ENCODE results near the gene DNAH10.
A peak's percentile ranks its signal among the peaks of the same experiment; 100 is the strongest.
"Not testable (repeated sequence)": the region's sequence is repeated elsewhere in the genome, so short reads cannot be mapped to it uniquely, and the experiment has no call there.

The DNAH10 gene

DNA sequence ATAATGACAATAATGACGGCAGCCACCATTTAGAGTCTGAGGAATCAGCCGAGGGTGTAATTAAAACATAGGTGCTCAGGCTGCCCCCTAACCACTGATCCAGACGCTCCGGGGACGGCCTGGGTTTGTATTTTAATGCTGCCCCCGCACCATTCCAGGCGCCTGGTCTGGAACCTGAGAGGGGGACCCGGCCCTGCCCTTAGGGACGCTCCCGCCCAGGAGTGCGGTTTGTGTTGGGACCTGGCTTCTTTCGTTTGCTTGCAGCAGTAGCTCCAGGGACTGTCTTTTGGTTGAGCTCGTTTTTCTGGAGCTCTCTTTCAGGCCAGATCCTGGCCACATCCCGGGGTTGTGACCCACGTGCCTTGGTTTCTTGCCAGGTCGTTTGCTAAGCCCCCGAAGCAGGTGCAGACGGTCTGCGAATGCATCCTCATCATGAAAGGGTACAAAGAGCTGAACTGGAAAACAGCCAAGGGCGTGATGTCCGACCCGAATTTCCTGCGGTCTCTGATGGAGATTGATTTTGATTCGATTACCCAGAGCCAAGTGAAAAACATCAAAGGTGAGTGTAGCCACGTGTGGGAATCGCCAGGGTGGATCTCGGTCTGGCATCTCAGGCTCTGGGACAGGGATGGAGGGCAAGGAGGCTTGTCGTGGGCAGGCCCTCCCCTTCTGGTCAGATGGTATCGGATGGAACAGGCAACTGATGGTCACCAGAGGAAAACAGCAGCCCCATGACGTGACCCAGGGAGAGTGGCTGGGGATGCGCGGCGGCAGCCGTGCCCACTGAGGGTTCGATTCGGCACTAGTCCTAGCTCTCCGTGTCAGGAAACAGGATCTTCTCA, 147.0 kb downstream of the DNAH10 start:
- H3K9me3 ChIP-seq (ENCODE audit: control insufficient read depth, low read length) = no peaks in the 10 kb centered on the region
- no peak overlapping the region for H3K27ac ChIP-seq (ENCODE audit: insufficient read depth, low read depth, low read length, poor library complexity, severe bottlenecking)
- H3K27me3 ChIP-seq (ENCODE audit: control insufficient read depth, insufficient read depth, low read length, poor library complexity, severe bottlenecking) = no peaks in the 10 kb centered on the region
- H3K4me3 ChIP-seq (ENCODE audit: insufficient read depth, low read depth, low read length) = no peak overlapping the region
- no peaks in the 10 kb centered on the region for H3K36me3 ChIP-seq (ENCODE audit: control insufficient read depth, insufficient read depth, low read length)
- WGBS, 2 experiments = 92% methylated on average over 37 of the region's 37 CpGs
- H3K4me1 ChIP-seq (ENCODE audit: control insufficient read depth, insufficient read depth, low read length) = no peaks in the 10 kb centered on the region

DNA sequence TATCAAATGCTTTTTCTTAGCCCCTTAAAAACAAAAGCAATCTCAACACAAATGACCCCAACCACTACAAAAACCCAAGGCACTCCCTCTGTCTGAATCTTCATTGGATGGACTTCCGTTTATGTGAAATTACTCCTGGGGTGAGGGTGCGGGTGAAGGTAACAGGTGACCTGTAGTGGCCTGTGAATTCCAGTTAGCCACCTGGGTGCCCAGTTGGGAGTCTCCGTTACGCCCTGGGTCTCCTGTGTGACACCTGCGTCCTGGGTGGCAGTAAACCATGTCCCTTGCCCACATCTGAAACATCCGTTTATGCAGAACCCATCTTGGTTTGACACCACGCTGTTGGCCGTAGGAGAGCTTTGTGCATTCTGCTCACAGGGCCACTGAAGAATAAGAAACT, 148.0 kb downstream of the DNAH10 start:
- 96 to 97% methylated on average over 8 of the region's 8 CpGs for WGBS, 2 experiments
- Histone ChIP-seq H3K36me3 (ENCODE audit: control insufficient read depth, insufficient read depth, low read length) (no peaks in the 10 kb centered on the region), H3K27me3 (ENCODE audit: control insufficient read depth, insufficient read depth, low read length, poor library complexity, severe bottlenecking) (no peaks in the 10 kb centered on the region), H3K4me1 (ENCODE audit: control insufficient read depth, insufficient read depth, low read length) (peaks cover 6% of the 10 kb centered on the region), H3K9me3 (ENCODE audit: control insufficient read depth, low read length) (no peaks in the 10 kb centered on the region), H3K4me3 (ENCODE audit: insufficient read depth, low read depth, low read length) (no peak overlapping the region), H3K27ac (ENCODE audit: insufficient read depth, low read depth, low read length, poor library complexity, severe bottlenecking) (no peak overlapping the region)

DNA sequence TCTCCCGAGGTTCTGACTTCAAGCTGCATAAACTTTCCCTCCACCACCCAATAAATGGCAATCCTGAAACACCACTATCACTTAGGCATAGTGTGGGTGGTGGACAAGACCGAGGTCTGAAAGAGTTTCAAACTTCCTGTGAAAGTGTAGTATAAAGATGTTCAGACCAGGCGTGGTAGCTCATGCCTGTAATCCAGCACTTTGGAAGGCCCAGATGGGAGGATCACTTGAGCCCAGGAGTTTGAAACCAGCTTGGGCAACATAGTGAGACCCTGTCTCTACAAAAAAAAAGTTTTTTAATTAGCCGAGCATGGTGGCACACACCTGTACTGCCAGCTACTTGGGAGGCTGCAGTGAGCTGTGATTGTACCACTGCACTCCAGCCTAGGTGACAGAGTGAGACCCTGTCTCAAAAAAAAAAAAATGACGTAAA, 148.7 kb downstream of the DNAH10 start:
- WGBS, 2 experiments = 89% methylated on average over 5 of the region's 5 CpGs
- H3K9me3 ChIP-seq (ENCODE audit: control insufficient read depth, low read length) = no peaks in the 10 kb centered on the region
- H3K27me3 ChIP-seq (ENCODE audit: control insufficient read depth, insufficient read depth, low read length, poor library complexity, severe bottlenecking) = no peaks in the 10 kb centered on the region
- H3K36me3 ChIP-seq (ENCODE audit: control insufficient read depth, insufficient read depth, low read length) = no peaks in the 10 kb centered on the region
- no peak overlapping the region for H3K4me3 ChIP-seq (ENCODE audit: insufficient read depth, low read depth, low read length)
- H3K4me1 ChIP-seq (ENCODE audit: control insufficient read depth, insufficient read depth, low read length) = peaks cover 6% of the 10 kb centered on the region
- peak overlapping the region; percentile 33 for H3K27ac ChIP-seq (ENCODE audit: insufficient read depth, low read depth, low read length, poor library complexity, severe bottlenecking)

DNA sequence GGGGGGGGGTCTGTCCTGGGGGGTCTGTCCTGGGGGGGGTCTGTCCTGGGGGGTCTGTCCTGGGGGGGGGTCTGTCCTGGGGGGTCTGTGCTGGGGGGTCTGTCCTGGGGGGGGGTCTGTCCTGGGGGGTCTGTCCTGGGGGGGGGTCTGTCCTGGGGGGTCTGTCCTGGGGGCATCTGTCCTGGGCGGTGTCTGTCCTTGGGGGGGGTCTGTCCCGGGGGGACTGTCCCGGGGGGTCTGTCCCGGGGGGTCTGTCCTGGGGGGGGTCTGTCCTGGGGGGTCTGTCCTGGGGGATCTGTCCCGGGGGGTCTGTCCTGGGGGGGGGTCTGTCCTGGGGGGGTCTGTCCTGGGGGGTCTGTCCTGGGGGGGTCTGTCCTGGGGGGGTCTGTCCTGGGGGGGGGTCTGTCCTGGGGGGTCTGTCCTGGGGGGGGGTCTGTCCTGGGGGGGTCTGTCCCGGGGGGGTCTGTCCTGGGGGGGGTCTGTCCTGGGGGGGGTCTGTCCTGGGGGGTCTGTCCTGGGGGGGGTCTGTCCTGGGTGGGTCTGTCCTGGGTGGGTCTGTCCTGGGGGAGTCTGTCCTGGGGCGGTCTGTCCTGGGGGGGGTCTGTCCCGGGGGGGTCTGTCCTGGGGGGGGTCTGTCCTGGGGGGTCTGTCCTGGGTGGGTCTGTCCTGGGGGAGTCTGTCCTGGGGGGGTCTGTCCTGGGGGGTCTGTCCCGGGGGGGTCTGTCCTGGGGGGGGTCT, 149.7 kb downstream of the DNAH10 start:
- not testable (repeated sequence) for H3K36me3 ChIP-seq (ENCODE audit: control insufficient read depth, insufficient read depth, low read length); H3K4me1 ChIP-seq (ENCODE audit: control insufficient read depth, insufficient read depth, low read length); H3K27me3 ChIP-seq (ENCODE audit: control insufficient read depth, insufficient read depth, low read length, poor library complexity, severe bottlenecking); H3K4me3 ChIP-seq (ENCODE audit: insufficient read depth, low read depth, low read length); H3K9me3 ChIP-seq (ENCODE audit: control insufficient read depth, low read length); H3K27ac ChIP-seq (ENCODE audit: insufficient read depth, low read depth, low read length, poor library complexity, severe bottlenecking)
- WGBS, 2 experiments = no CpG with 5 or more reads among the region's 9 CpGs

DNA sequence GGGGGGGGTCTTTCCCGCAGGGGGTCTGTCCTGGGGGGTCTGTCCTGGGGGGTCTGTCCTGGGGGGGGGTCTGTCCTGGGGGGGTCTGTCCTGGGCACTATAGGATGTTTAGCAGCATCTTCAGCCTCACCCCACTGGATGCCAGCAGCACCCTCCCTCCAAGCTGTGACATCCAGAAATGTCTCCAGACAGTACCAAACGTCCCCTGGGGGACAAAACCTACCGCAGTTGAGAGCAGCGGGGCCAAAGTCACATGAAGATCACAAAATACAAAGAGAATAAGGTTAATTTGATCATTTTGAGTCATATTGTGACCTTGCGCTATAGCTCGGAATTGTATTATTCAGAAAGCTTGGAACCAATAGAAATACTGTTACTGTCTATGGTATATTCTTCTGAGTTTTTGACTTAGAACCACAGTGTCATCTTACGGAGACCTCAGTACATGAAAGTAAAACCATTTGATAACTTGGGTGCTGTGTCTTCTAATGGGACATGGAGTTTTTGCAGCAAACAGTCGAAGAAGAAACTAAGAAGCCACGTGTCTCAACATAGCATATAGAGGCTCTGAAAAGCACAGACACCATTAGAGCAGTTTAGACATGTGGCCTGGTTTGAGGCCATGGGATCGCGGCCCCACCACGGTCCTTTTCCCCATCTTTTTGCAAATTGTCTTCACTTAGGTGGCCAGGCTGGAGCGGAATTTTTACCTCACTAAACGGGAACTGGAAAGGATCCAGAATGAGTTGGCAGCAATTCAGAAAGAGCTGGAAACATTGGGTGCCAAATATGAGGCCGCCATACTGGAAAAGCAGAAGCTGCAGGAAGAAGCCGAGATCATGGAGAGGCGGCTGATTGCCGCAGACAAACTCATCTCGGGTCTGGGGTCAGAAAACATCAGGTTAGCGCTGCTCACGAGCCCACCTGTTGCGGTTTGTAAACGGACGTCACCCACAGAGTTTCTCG, 150.6 kb downstream of the DNAH10 start:
- Histone ChIP-seq H3K9me3 (ENCODE audit: control insufficient read depth, low read length) (no peaks in the 10 kb centered on the region), H3K27ac (ENCODE audit: insufficient read depth, low read depth, low read length, poor library complexity, severe bottlenecking) (no peak overlapping the region), H3K36me3 (ENCODE audit: control insufficient read depth, insufficient read depth, low read length) (no peaks in the 10 kb centered on the region), H3K27me3 (ENCODE audit: control insufficient read depth, insufficient read depth, low read length, poor library complexity, severe bottlenecking) (no peaks in the 10 kb centered on the region), H3K4me1 (ENCODE audit: control insufficient read depth, insufficient read depth, low read length) (peaks cover 6% of the 10 kb centered on the region), H3K4me3 (ENCODE audit: insufficient read depth, low read depth, low read length) (no peak overlapping the region)
- WGBS, 2 experiments = 91 to 92% methylated on average over 24 of the region's 25 CpGs

DNA sequence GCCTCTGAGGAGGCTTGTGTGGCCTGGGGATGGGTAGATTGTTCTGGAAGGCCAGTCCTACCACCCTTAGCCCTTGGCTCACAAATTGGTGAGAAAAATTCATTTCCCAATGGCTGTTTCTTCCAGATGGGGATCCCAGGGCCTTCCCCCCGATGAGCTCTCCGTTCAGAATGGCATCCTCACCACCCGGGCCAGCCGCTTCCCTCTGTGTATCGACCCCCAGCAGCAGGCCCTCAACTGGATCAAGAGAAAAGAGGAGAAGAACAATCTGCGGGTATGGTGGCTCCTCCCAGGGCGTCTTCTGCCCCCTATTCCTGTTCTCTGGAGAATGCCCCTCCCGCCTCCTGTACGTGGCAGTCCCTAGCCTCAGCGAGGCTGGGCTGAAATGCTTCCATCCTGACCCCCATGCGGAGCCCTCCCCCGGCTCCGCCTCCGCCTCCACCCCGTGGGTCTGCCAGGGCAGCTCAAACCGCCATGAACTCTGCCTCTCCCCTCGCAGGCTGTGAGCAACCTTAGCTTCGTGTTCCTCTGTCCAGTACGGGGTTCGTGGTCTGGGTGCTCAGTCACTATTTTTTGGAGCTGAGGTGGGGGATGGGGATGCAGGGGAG, 152.7 kb downstream of the DNAH10 start:
- WGBS, 2 experiments = 55 to 56% methylated on average over 20 of the region's 20 CpGs
- Histone ChIP-seq H3K36me3 (ENCODE audit: control insufficient read depth, insufficient read depth, low read length) (no peaks in the 10 kb centered on the region), H3K4me1 (ENCODE audit: control insufficient read depth, insufficient read depth, low read length) (peaks cover 6% of the 10 kb centered on the region), H3K9me3 (ENCODE audit: control insufficient read depth, low read length) (no peaks in the 10 kb centered on the region), H3K4me3 (ENCODE audit: insufficient read depth, low read depth, low read length) (no peak overlapping the region), H3K27ac (ENCODE audit: insufficient read depth, low read depth, low read length, poor library complexity, severe bottlenecking) (no peak overlapping the region), H3K27me3 (ENCODE audit: control insufficient read depth, insufficient read depth, low read length, poor library complexity, severe bottlenecking) (no peaks in the 10 kb centered on the region)

DNA sequence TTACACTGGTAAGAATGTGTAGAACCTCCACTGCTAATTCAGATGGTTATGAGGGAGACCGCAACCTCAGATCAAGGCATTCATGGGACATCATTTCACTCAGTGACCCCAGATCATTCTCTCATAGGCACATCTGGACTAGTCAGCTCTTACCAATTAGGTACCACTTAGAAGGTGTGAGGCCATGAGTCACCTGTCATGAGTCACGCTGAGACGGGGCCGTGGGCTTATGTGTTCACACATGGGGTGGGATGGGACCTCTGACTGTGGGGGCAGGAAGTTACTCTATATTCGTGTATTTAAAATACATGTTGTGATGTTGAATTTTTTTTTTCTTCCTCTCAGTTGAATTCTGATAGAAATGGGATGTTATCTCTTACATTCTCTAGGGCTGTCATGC, 154.6 kb downstream of the DNAH10 start:
- H3K27ac ChIP-seq (ENCODE audit: insufficient read depth, low read depth, low read length, poor library complexity, severe bottlenecking) = no peak overlapping the region
- H3K36me3 ChIP-seq (ENCODE audit: control insufficient read depth, insufficient read depth, low read length) = no peaks in the 10 kb centered on the region
- H3K4me1 ChIP-seq (ENCODE audit: control insufficient read depth, insufficient read depth, low read length) = peaks cover 6% of the 10 kb centered on the region
- 87 to 95% methylated on average over 5 of the region's 5 CpGs for WGBS, 2 experiments
- no peak overlapping the region for H3K4me3 ChIP-seq (ENCODE audit: insufficient read depth, low read depth, low read length)
- H3K9me3 ChIP-seq (ENCODE audit: control insufficient read depth, low read length) = no peaks in the 10 kb centered on the region
- no peaks in the 10 kb centered on the region for H3K27me3 ChIP-seq (ENCODE audit: control insufficient read depth, insufficient read depth, low read length, poor library complexity, severe bottlenecking)

DNA sequence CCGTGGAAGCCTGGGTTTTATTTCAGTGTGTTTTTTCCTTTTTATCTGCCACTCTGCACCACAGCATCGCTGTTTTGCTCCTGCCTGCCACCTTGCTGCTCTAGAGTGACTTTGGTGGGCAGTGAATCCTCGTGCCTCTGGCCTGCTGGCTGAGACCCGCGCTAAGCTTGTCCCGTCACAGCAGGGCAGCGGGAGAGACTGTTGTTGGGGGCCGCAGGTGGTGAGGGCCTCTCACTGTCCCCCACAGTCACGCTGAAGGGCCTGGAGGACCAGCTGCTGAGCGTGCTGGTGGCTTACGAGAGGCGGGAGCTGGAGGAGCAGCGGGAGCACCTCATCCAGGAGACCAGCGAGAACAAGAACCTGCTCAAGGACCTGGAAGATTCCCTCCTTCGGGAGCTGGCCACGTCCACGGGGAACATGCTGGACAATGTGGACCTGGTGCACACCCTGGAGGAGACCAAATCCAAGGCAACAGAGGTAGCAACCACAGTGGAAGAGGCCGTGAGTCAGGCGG, 155.3 kb downstream of the DNAH10 start:
- H3K9me3 ChIP-seq (ENCODE audit: control insufficient read depth, low read length) = no peaks in the 10 kb centered on the region
- WGBS, 2 experiments = 84 to 86% methylated on average over 19 of the region's 19 CpGs

DNA sequence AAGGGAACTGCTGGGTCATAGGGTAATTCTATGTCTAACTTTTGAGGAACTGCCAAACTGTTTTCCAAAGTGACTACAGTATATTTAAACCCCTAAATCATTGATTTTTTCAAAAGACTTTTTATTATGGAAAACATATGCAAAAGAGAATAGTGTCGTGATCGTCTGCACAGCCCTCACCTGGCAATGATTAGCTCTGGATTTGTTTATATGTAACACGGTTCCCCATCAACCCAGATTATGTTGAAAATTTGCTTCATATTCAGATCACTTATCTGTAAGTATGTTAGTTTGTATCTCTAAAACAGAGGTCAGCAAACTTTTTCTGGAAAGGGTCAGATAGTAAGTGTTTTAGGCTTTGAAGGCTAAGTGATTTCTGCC, 157.9 kb downstream of the DNAH10 start:
- 88 to 100% methylated on average over 1 to 3 of the region's 3 CpGs for WGBS, 2 experiments
- H3K36me3 ChIP-seq (ENCODE audit: control insufficient read depth, insufficient read depth, low read length) = no peaks in the 10 kb centered on the region
- H3K27me3 ChIP-seq (ENCODE audit: control insufficient read depth, insufficient read depth, low read length, poor library complexity, severe bottlenecking) = no peaks in the 10 kb centered on the region
- no peak overlapping the region for H3K27ac ChIP-seq (ENCODE audit: insufficient read depth, low read depth, low read length, poor library complexity, severe bottlenecking)
- H3K4me3 ChIP-seq (ENCODE audit: insufficient read depth, low read depth, low read length) = no peak overlapping the region
- H3K4me1 ChIP-seq (ENCODE audit: control insufficient read depth, insufficient read depth, low read length) = peaks cover under 1% of the 10 kb centered on the region
- no peaks in the 10 kb centered on the region for H3K9me3 ChIP-seq (ENCODE audit: control insufficient read depth, low read length)

More for the DNA sequence above, 155.3 kb downstream of the DNAH10 start:
- H3K27me3 ChIP-seq (ENCODE audit: control insufficient read depth, insufficient read depth, low read length, poor library complexity, severe bottlenecking) = no peaks in the 10 kb centered on the region
- H3K4me3 ChIP-seq (ENCODE audit: insufficient read depth, low read depth, low read length) = no peak overlapping the region
- H3K27ac ChIP-seq (ENCODE audit: insufficient read depth, low read depth, low read length, poor library complexity, severe bottlenecking) = no peak overlapping the region
- no peaks in the 10 kb centered on the region for H3K36me3 ChIP-seq (ENCODE audit: control insufficient read depth, insufficient read depth, low read length)
- peaks cover 6% of the 10 kb centered on the region for H3K4me1 ChIP-seq (ENCODE audit: control insufficient read depth, insufficient read depth, low read length)
